Keratinocyte (primary cell): ENCODE data around the gene CDH12. TPM values are rescaled to one million over a fixed set of nuclear protein-coding genes. Genes with fewer than 3 reads are reported as not detected.

Experiments used
- DNase-seq: peaks from one replicate; pipeline ENCODE4 v3.0.0-alpha.2; 2011; ENCODE audit warnings: low read depth, missing footprints, low spot score
- FAIRE-seq: peaks from 2 replicates; lab custom pipeline; 2011; peaks lifted over from hg19 to GRCh38; lab: Jason Lieb, UNC
- H2AFZ ChIP-seq: 2 replicates; pipeline ENCODE4 v1.6.0; 2012; ENCODE audit warnings: low read length, control low read depth, inconsistent platforms; ENCODE audit not compliant: control insufficient read depth
- H3K27ac ChIP-seq: 2 replicates; pipeline ENCODE4 v1.5.1; 2011; ENCODE audit warnings: low read length; ENCODE audit not compliant: control insufficient read depth, insufficient read depth
- H3K27me3 ChIP-seq: 3 replicates; pipeline ENCODE4 v1.6.0; 2011; ENCODE audit warnings: low read length; ENCODE audit not compliant: control insufficient read depth, insufficient read depth; ENCODE audit errors: extremely low read depth
- H3K36me3 ChIP-seq, 2 experiments: 2 replicates in 1 of 2; 3 replicates in 1 of 2; pipeline ENCODE4 v1.5.1; 2011; ENCODE audit warnings: low read length in 2 of 2, mild to moderate bottlenecking in 1 of 2; ENCODE audit not compliant: control insufficient read depth in 2 of 2, insufficient read depth in 2 of 2; ENCODE audit errors: extremely low read depth in 1 of 2
- H3K4me1 ChIP-seq: 3 replicates; pipeline ENCODE4 v1.5.1; 2011; ENCODE audit warnings: low read length; ENCODE audit not compliant: control insufficient read depth, insufficient read depth; ENCODE audit errors: extremely low read depth
- H3K4me2 ChIP-seq: 3 replicates; pipeline ENCODE4 v1.6.0; 2011; ENCODE audit warnings: low read depth, low read length; ENCODE audit not compliant: control insufficient read depth, insufficient read depth; ENCODE audit errors: extremely low read depth
- H3K4me3 ChIP-seq, 3 experiments: fragments of 200-600 bp in 1 of 3; sonication (generic) in 1 of 3; 2 replicates in 2 of 3; 3 replicates in 1 of 3; pipeline ENCODE4 v1.5.1; 2011 to 2016; ENCODE audit warnings: low read length in 3 of 3, mild to moderate bottlenecking in 3 of 3, control low read depth in 2 of 3, inconsistent platforms in 1 of 3, low read depth in 1 of 3, mixed read lengths in 1 of 3, mixed run types in 1 of 3, moderate library complexity in 1 of 3; ENCODE audit not compliant: control insufficient read depth in 2 of 3, insufficient read depth in 2 of 3; ENCODE audit errors: extremely low read depth in 1 of 3
- H3K79me2 ChIP-seq: 2 replicates; pipeline ENCODE4 v1.6.0; 2012; ENCODE audit warnings: low read length; ENCODE audit not compliant: control insufficient read depth, insufficient read depth
- H3K9ac ChIP-seq: 3 replicates; pipeline ENCODE4 v1.6.0; 2011; ENCODE audit warnings: low read length; ENCODE audit not compliant: control insufficient read depth, insufficient read depth; ENCODE audit errors: extremely low read depth
- H3K9me1 ChIP-seq: 3 replicates; pipeline ENCODE4 v1.6.0; 2011; ENCODE audit warnings: low read length; ENCODE audit not compliant: control insufficient read depth, insufficient read depth; ENCODE audit errors: extremely low read depth
- H3K9me3 ChIP-seq: 2 replicates; pipeline ENCODE4 v1.5.1; 2012; ENCODE audit warnings: low read depth, low read length; ENCODE audit not compliant: control insufficient read depth
- H4K20me1 ChIP-seq: 3 replicates; pipeline ENCODE4 v1.6.0; 2011; ENCODE audit warnings: low read length; ENCODE audit not compliant: control insufficient read depth, insufficient read depth; ENCODE audit errors: extremely low read depth
- EZH2 ChIP-seq: IDR thresholded peaks from one replicate; pipeline ENCODE4 v1.6.1; 2012; ENCODE audit warnings: inconsistent platforms, mild to moderate bottlenecking, low read length, moderate library complexity
- dilution Hi-C: fragments of 300-500 bp; cut with MboI; formaldehyde crosslinking; loops from one replicate; pipeline ENCODE4 v1.7.0; 2020; ENCODE audit warnings: low sequenced_read_pairs; ENCODE audit not compliant: extremely low pct_ligation_motif_present
- polyA plus RNA-seq, 5 experiments: library from polyadenylated mRNA; depleted of rRNA in 3 of 5; stranded (reverse) in 3 of 5; stranded (forward) in 1 of 5; unstranded in 1 of 5; fragments of >200 nt; gene quantifications; 1 replicate in 1 of 5; 2 replicates in 3 of 5; 3 replicates in 1 of 5; pipeline versions ENCODE4 v1.2.1 to v1.2.3, GENCODE V29; 2011 to 2012; ENCODE audit warnings: missing spikeins in 2 of 5, low read depth in 1 of 5, low replicate concordance in 1 of 5
- TF ChIP-seq, protein P1 (sequence below), 3 experiments: IDR thresholded peaks in 1 of 3; conservative IDR thresholded peaks in 1 of 3; optimal IDR thresholded peaks in 1 of 3; 2 replicates in 2 of 3; 3 replicates in 1 of 3; pipeline versions ENCODE3 to v1.5.1; 2011; ENCODE audit warnings: low read length in 3 of 3, mild to moderate bottlenecking in 3 of 3, moderate library complexity in 2 of 3, control low read depth in 1 of 3, inconsistent platforms in 1 of 3; ENCODE audit not compliant: insufficient read depth in 2 of 3; ENCODE audit errors: extremely low read depth in 1 of 3

CDH12 gene
- polyA plus RNA-seq, 1 donor (not counting 4 experiments of a cell fraction or from before 2014, with no cell fraction given), result not detected

DNA sequence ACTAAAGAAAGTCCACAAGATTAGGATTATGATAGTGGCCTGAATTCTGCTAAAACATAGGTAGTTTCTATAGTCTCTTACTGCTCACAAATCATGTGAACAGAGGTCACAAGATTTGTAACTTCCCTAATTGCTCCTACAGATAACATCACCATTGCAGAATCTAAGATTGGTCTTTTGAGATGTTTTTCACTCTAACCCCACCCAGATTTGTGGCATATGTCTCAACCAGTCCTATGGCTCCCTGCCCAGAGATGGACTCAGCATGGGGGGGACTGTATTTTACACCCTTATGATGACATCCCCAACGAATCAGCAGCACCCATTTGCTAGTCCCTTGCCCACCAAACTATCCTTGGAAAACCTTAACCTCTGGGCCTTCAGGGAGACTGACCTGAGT is 1046.2 kb downstream of the CDH12 start:
- Histone ChIP-seq H3K9ac (no peak overlapping the region), H2AFZ (no peak overlapping the region), H3K27me3 (no peaks in the 10 kb centered on the region), H3K36me3 (no peaks in the 10 kb centered on the region), H3K9me1 (no peaks in the 10 kb centered on the region), H3K4me2 (no peak overlapping the region), H3K4me3 (no peak overlapping the region), H3K9me3 (no peaks in the 10 kb centered on the region), H3K4me1 (peaks cover 21% of the 10 kb centered on the region), H3K79me2 (no peaks in the 10 kb centered on the region), H4K20me1 (no peaks in the 10 kb centered on the region), H3K27ac (peak overlapping the region; percentile 53)
- dilution Hi-C loops, result no loop called here
- no peak for FAIRE-seq
- TF ChIP-seq, protein P1, sequence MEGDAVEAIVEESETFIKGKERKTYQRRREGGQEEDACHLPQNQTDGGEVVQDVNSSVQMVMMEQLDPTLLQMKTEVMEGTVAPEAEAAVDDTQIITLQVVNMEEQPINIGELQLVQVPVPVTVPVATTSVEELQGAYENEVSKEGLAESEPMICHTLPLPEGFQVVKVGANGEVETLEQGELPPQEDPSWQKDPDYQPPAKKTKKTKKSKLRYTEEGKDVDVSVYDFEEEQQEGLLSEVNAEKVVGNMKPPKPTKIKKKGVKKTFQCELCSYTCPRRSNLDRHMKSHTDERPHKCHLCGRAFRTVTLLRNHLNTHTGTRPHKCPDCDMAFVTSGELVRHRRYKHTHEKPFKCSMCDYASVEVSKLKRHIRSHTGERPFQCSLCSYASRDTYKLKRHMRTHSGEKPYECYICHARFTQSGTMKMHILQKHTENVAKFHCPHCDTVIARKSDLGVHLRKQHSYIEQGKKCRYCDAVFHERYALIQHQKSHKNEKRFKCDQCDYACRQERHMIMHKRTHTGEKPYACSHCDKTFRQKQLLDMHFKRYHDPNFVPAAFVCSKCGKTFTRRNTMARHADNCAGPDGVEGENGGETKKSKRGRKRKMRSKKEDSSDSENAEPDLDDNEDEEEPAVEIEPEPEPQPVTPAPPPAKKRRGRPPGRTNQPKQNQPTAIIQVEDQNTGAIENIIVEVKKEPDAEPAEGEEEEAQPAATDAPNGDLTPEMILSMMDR (optimal IDR thresholded peaks at IDR 0.05 in 1 of 3, IDR thresholded peaks at IDR 0.05 in 1 of 3, conservative IDR thresholded peaks at IDR 0.05 in 1 of 3; ENCODE audit: extremely low read depth in 1 of 3, insufficient read depth in 2 of 3, low read length in 3 of 3), result no peak
- no peak for TF ChIP-seq EZH2
- peak; percentile 15 for DNase-seq

DNA sequence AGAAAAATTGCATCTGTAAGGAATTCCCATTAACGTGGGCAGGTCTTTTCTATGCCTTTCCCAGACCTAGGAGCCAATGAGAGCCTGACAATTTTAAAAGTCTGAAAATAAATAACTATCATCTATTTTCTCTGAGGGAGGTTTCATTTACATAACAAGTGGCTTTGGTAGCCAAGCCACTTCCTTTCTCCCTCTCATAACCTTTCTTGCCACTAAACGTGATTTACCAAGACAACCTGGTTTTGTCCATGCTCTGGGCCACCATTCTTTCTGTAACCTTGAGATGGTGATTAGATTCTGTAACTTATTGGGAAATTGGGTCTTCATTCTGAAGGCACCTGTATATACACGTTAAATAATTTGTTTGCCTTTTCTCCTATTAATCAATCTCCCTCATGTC is 1046.9 kb downstream of the CDH12 start:
- peak overlapping the region; percentile 53 for H3K27ac ChIP-seq
- no peak for FAIRE-seq

More for the DNA sequence above, 1046.9 kb downstream of the CDH12 start:
- dilution Hi-C loops, result no loop called here
- no peaks in the 10 kb centered on the region for H4K20me1 ChIP-seq
- H3K4me1 ChIP-seq, result peaks cover 21% of the 10 kb centered on the region
- no peak overlapping the region for H3K9ac ChIP-seq
- H3K27me3 ChIP-seq, result no peaks in the 10 kb centered on the region
- no peaks in the 10 kb centered on the region for H3K36me3 ChIP-seq
- no peak overlapping the region for H2AFZ ChIP-seq
- no peak for DNase-seq
- no peak overlapping the region for H3K4me2 ChIP-seq
- H3K9me1 ChIP-seq, result no peaks in the 10 kb centered on the region
- H3K79me2 ChIP-seq, result no peaks in the 10 kb centered on the region
- H3K4me3 ChIP-seq, result no peak overlapping the region
- no peaks in the 10 kb centered on the region for H3K9me3 ChIP-seq
- TF ChIP-seq, protein P1 (optimal IDR thresholded peaks at IDR 0.05 in 1 of 3, IDR thresholded peaks at IDR 0.05 in 1 of 3, conservative IDR thresholded peaks at IDR 0.05 in 1 of 3; ENCODE audit: extremely low read depth in 1 of 3, insufficient read depth in 2 of 3, low read length in 3 of 3), result no peak
- no peak for TF ChIP-seq EZH2
